ENCODE results near the gene CYP27C1. TPM values are rescaled to one million over a fixed set of nuclear protein-coding genes. Genes with fewer than 3 reads are reported as not detected.

Gene CYP27C1
- total RNA-seq, 1 experiment from 2014 or later: not detected

- ATAC-seq: no peak
- H3K4me1 ChIP-seq (ENCODE audit: control insufficient read depth in 1 of 2, insufficient read depth in 2 of 2, low read length in 2 of 2): no peaks in the 10 kb centered on the region
- no peak overlapping the region for H2AFZ ChIP-seq (ENCODE audit: low read depth, low read length, poor library complexity, severe bottlenecking)
- ChIA-PET RAD21 (ENCODE audit: low non-redundant PET in 1 of 2, low total read pairs in 2 of 2, uncharacterized antibody in 2 of 2, unreplicated experiment in 2 of 2) (no interaction called here), POLR2A (no interaction called here), CTCF (interaction anchor here (1.3 kb wide), 1 partner anchor 9 kb away, joined by 5 read pairs; no protein-coding TSS in a partner anchor)
- no peaks in the 10 kb centered on the region for H3K36me3 ChIP-seq (ENCODE audit: control insufficient read depth in 1 of 2, insufficient read depth in 2 of 2, low read length in 2 of 2)
- H3K9ac ChIP-seq (ENCODE audit: low read length): no peak overlapping the region
- no TSS peak for BruUV-seq (replicated peaks)
- TF ChIP-seq YY1 (IDR thresholded peaks at IDR 0.05; ENCODE audit: extremely low read depth, insufficient replicate concordance, low read depth, low read length) (no peak), ZFX (IDR thresholded peaks at IDR 0.05) (no peak), CBX3 (IDR thresholded peaks at IDR 0.05; ENCODE audit: low read depth) (no peak), ZNF274 (IDR thresholded peaks at IDR 0.05; ENCODE audit: low read depth, low read length) (no peak), FOSL1 (IDR thresholded peaks at IDR 0.05; ENCODE audit: low read depth) (no peak), CTCF (IDR thresholded peaks at IDR 0.05 in 2 of 3, conservative IDR thresholded peaks at IDR 0.05 in 1 of 3; ENCODE audit: borderline replicate concordance in 1 of 3, insufficient read depth in 1 of 3, low read depth in 2 of 3, low read length in 2 of 3) (peak in 1 of 3 experiments; percentile 20; a peak in 1 of 6 replicates), POLR2A (IDR thresholded peaks at IDR 0.05; ENCODE audit: borderline replicate concordance, extremely low read depth, insufficient read depth, insufficient read length) (no peak), CEBPB (IDR thresholded peaks at IDR 0.05; ENCODE audit: low read depth) (no peak)
- no peaks in the 10 kb centered on the region for H3K79me2 ChIP-seq (ENCODE audit: insufficient read depth, low read length)
- no peaks in the 10 kb centered on the region for H3K27me3 ChIP-seq (ENCODE audit: insufficient read depth, low read length)
- no peaks in the 10 kb centered on the region for H4K20me1 ChIP-seq (ENCODE audit: insufficient read depth)
- DNase-seq (ENCODE audit: low read depth, low spot score): no peak
- no peak overlapping the region for H3K4me3 ChIP-seq (replicated peaks in 1 of 2; ENCODE audit: low read depth in 1 of 2, low read length in 2 of 2)
- H3K9me2 ChIP-seq (ENCODE audit: insufficient read depth): no peaks in the 10 kb centered on the region
- H3K4me2 ChIP-seq (ENCODE audit: low read length): no peak overlapping the region
- H3K27ac ChIP-seq (ENCODE audit: low read depth, low read length): no peak overlapping the region
- intact Hi-C loops (cut with micrococcal nuclease): no loop called here
- no peaks in the 10 kb centered on the region for H3K9me3 ChIP-seq (ENCODE audit: control insufficient read depth in 1 of 2, insufficient read depth in 1 of 2, low read depth in 1 of 2, low read length in 2 of 2)
These were observed 80.3 kb downstream of the CYP27C1 start for GRCh38 chr2:127139766-127140165.

GRCh38 chr2:127138281-127138680 is 81.8 kb downstream of the CYP27C1 start:
- TF ChIP-seq JUND (IDR thresholded peaks at IDR 0.05) (no peak), MAX (IDR thresholded peaks at IDR 0.05) (no peak), YY1 (IDR thresholded peaks at IDR 0.05; ENCODE audit: extremely low read depth, insufficient replicate concordance, low read depth, low read length) (no peak), POLR2AphosphoS5 (IDR thresholded peaks at IDR 0.05; ENCODE audit: low read depth, low read length) (no peak), ZFX (IDR thresholded peaks at IDR 0.05) (no peak), CBX3 (IDR thresholded peaks at IDR 0.05; ENCODE audit: low read depth) (no peak), FOSL1 (IDR thresholded peaks at IDR 0.05; ENCODE audit: low read depth) (no peak), SIN3A (IDR thresholded peaks at IDR 0.05; ENCODE audit: low read depth) (no peak), RAD21 (IDR thresholded peaks at IDR 0.05; ENCODE audit: low read depth) (no peak), ATF3 (IDR thresholded peaks at IDR 0.05) (no peak), CEBPB (IDR thresholded peaks at IDR 0.05; ENCODE audit: low read depth) (no peak), SP1 (IDR thresholded peaks at IDR 0.05; ENCODE audit: low read depth) (no peak), SRF (IDR thresholded peaks at IDR 0.05; ENCODE audit: low read depth) (no peak), EZH2 (IDR thresholded peaks at IDR 0.05) (no peak)
- no peaks in the 10 kb centered on the region for H3K9me2 ChIP-seq (ENCODE audit: insufficient read depth)
- ATAC-seq (no peak), DNase-seq (ENCODE audit: low read depth, low spot score) (no peak)
- RAD21 ChIA-PET (ENCODE audit: low non-redundant PET in 1 of 2, low total read pairs in 2 of 2, uncharacterized antibody in 2 of 2, unreplicated experiment in 2 of 2): no interaction called here
- no peak overlapping the region for H3K27ac ChIP-seq (ENCODE audit: low read depth, low read length)
- CTCF ChIA-PET: no interaction called here
- H3K9me3 ChIP-seq (ENCODE audit: control insufficient read depth in 1 of 2, insufficient read depth in 1 of 2, low read depth in 1 of 2, low read length in 2 of 2): no peaks in the 10 kb centered on the region
- no peaks in the 10 kb centered on the region for H4K20me1 ChIP-seq (ENCODE audit: insufficient read depth)
- H3K4me1 ChIP-seq (ENCODE audit: control insufficient read depth in 1 of 2, insufficient read depth in 2 of 2, low read length in 2 of 2): no peaks in the 10 kb centered on the region
- no peaks in the 10 kb centered on the region for H3K27me3 ChIP-seq (ENCODE audit: insufficient read depth, low read length)
- no peak overlapping the region for H3K9ac ChIP-seq (ENCODE audit: low read length)
- no TSS peak for BruUV-seq (replicated peaks)
- H3K36me3 ChIP-seq (ENCODE audit: control insufficient read depth in 1 of 2, insufficient read depth in 2 of 2, low read length in 2 of 2): no peaks in the 10 kb centered on the region
- H3K4me2 ChIP-seq (ENCODE audit: low read length): no peak overlapping the region
- H3K79me2 ChIP-seq (ENCODE audit: insufficient read depth, low read length): no peaks in the 10 kb centered on the region
- no peak overlapping the region for H2AFZ ChIP-seq (ENCODE audit: low read depth, low read length, poor library complexity, severe bottlenecking)
- no peak overlapping the region for H3K4me3 ChIP-seq (replicated peaks in 1 of 2; ENCODE audit: low read depth in 1 of 2, low read length in 2 of 2)
- intact Hi-C loops (cut with micrococcal nuclease): no loop called here
- POLR2A ChIA-PET: no interaction called here
